GM19351 (cell line): Measurements from ENCODE around the gene PTPMT1.

Source experiments
- ATAC-seq: cut with Tn5 transposase; IDR thresholded peaks from one replicate; pipeline ENCODE4 v1.9.1; 2021; ENCODE audit warnings: mild to moderate bottlenecking, moderate library complexity; ENCODE audit not compliant: unreplicated experiment

The PTPMT1 gene

DNA sequence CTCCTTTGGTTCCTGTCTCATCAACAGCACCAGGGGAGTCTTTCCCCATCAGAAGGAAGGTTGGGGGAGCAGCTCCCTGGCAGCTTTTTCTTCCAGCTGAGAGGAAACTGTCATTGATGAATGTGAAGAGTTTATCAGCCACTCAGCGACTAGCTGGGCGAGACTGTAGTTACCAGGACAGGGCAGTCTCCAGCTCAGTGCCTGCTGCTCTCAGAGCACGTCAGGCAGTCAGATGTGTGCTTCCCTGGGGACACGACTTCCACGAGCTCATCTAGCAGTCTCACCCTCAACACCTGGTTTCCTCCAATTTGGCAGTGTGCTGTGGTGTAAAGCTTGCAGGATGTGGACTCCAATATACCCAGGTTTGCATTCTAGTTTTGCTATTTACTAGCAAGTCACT is 41.3 kb downstream of the PTPMT1 start:
- no peak for ATAC-seq

DNA sequence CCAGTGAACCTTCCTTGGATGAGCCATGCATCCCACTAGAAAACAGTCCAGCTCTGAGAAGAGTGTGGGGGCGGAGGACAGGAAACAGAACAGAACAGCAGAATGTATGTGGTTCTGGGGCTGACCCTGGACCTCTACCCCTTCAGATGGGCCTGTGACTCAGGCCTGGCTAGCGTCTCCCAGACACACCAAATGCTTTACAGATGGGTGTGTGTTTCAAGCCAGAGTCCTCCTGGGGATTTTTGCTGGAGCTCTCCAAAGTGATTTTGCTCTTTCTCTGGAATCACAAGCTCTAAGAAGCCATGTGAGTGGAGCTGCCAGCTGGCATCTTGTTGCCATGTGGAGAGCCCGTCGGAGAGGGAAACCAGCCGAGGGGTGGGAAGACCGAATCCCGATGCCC is 42.0 kb downstream of the PTPMT1 start:
- ATAC-seq, result no peak

- ATAC-seq, result no peak
Observed at GRCh38 chr11:47609675-47610074, 44.3 kb downstream of the PTPMT1 start.

- ATAC-seq, result peak; percentile 92
Observed at GRCh38 chr11:47611348-47611794, 46.0 kb downstream of the PTPMT1 start.

- no peak for ATAC-seq
Observed at GRCh38 chr11:47615249-47615648, 49.9 kb downstream of the PTPMT1 start.

GRCh38 chr11:47616726-47617416 is 51.5 kb downstream of the PTPMT1 start:
- ATAC-seq, result no peak

DNA sequence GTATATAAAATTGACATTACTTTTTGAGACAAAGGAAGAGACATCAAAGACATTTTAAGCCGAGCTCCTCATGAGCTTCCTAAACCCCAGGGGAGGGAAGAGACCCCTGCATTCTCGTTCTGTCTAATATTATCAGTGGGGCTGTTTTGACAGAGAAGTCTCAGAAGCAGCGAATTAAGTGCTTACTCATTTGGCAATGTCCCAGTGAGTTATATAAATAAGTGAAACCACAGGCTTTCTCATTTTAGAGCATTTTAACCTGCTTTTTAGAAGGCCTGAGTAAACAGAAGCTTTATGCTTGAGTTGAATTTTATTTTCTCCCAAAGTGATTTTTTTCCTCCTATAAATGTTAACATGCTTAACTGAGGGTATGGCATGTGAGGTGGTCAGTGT is 52.0 kb downstream of the PTPMT1 start:
- no peak for ATAC-seq

DNA sequence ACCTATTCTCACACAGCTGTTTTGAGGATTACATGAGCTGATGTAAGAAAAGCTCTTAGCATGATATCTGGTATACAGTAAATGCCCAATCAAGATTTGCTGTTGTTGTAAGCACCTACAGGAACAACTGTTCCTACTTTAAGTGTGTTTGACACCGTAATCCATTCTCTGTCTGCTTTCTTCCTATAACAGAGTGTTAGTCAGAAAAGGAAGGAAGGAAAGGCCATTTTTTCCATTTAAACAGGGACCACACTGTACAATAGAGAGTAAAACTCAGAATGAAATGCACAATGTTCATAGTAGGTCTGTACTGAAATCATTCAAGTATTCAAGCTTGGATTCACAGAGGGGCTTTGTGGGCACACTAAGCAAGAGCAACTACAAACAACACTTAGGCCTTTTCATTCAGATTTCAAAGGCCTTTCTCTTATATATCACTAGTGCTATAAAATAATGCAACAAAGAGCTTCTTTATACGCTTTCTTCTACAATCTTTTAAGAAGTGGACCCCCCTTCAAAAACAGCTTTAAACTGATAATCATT is 55.5 kb downstream of the PTPMT1 start:
- no peak for ATAC-seq
